Immature natural killer cell (primary cell): ENCODE data around the gene SORCS2. TPM values are rescaled to one million over a fixed set of nuclear protein-coding genes. Genes with fewer than 3 reads are reported as not detected.

Source experiments
- DNase-seq, 3 donors: peaks; one replicate each; pipeline ENCODE4 v3.0.0; 2022; ENCODE audit warnings: mixed read lengths in 1 of 3
- H3K27ac Mint-ChIP-seq, 6 donors: one replicate each; pipeline ENCODE4 v1.8.0; 2020; ENCODE audit warnings: mixed read lengths in 6 of 6, mild to moderate bottlenecking in 5 of 6, inconsistent platforms in 4 of 6, moderate library complexity in 3 of 6
- H3K27me3 Mint-ChIP-seq, 3 donors: one replicate each; pipeline ENCODE4 v1.8.0; 2020 to 2021; ENCODE audit warnings: low read depth in 3 of 3, mild to moderate bottlenecking in 3 of 3, mixed read lengths in 3 of 3, moderate library complexity in 3 of 3, inconsistent platforms in 1 of 3
- H3K36me3 Mint-ChIP-seq, 3 donors: one replicate each; pipeline ENCODE4 v1.8.0; 2020; ENCODE audit warnings: mixed read lengths in 3 of 3, inconsistent platforms in 2 of 3, mild to moderate bottlenecking in 2 of 3
- H3K4me1 Mint-ChIP-seq, 2 donors: one replicate each; pipeline ENCODE4 v1.8.0; 2020; ENCODE audit warnings: inconsistent platforms in 2 of 2, mild to moderate bottlenecking in 2 of 2, mixed read lengths in 2 of 2, moderate library complexity in 1 of 2
- H3K4me3 Mint-ChIP-seq, 5 donors: one replicate each; pipeline ENCODE4 v1.8.0; 2020; ENCODE audit warnings: mild to moderate bottlenecking in 5 of 5, mixed read lengths in 5 of 5, inconsistent platforms in 3 of 5, moderate library complexity in 3 of 5
- H3K9me3 Mint-ChIP-seq, 6 donors: one replicate each; pipeline ENCODE4 v1.8.0; 2020; ENCODE audit warnings: mild to moderate bottlenecking in 6 of 6, mixed read lengths in 6 of 6, inconsistent platforms in 4 of 6, moderate library complexity in 3 of 6
- polyA plus RNA-seq, 3 donors: library from polyadenylated mRNA; unstranded; fragments of 300-500 nt; fragmentation: Illumina TruSeq; gene quantifications; one replicate each; pipeline ENCODE4 v1.2.3, GENCODE V29; 2021

Gene SORCS2
- polyA plus RNA-seq, 3 donors from 2014 or later, result 0.04 to 0.16 TPM; not detected in 1

- no peak overlapping the region for H3K27ac Mint-ChIP-seq
These were observed 143.2 kb downstream of the SORCS2 start for GRCh38 chr4:7335344-7336066.

DNA sequence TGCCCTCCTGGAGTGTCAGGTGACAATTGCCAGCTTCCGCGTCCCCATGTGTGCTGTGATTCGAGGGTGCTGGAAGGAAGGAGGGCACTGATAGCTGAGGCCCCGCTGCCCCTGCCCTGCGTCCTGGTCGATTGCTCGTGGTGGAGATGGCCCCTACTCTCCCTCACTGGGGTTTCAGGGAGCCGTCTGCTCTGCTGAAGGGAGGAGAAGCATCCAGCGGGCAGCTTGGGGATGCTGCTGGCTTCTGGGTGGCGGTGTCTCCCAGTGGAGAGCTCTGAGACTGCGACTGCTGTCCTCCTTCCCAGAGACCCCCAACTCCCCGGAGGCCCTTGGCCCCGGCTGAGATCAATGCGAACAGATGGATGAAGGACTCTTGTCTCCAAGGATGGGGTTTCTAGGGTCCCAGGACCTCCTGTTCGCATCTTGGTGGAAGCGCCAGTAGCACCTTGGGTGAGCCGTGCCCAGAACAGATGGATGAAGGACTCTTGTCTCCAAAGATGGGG, 143.8 kb downstream of the SORCS2 start:
- Mint-ChIP-seq H3K4me3 (no peak overlapping the region), H3K4me1 (no peaks in the 10 kb centered on the region), H3K36me3 (no peaks in the 10 kb centered on the region), H3K27ac (no peak overlapping the region), H3K27me3 (peaks cover 3 to 6% (median 6%) of the 10 kb centered on the region in 3 donors), H3K9me3 (no peaks in the 10 kb centered on the region)
- no peak for DNase-seq

More at GRCh38 chr4:7335344-7336066, 143.2 kb downstream of the SORCS2 start:
- H3K4me1 Mint-ChIP-seq, result no peaks in the 10 kb centered on the region
- H3K27me3 Mint-ChIP-seq, result peaks cover 3 to 6% (median 6%) of the 10 kb centered on the region in 3 donors
- DNase-seq, result peak; percentile 63 to 70 (median 64)
- no peak overlapping the region for H3K4me3 Mint-ChIP-seq
- H3K36me3 Mint-ChIP-seq, result no peaks in the 10 kb centered on the region
- no peaks in the 10 kb centered on the region for H3K9me3 Mint-ChIP-seq

- no peaks in the 10 kb centered on the region for H3K4me1 Mint-ChIP-seq
- peaks cover 2 to 6% (median 6%) of the 10 kb centered on the region in 3 donors for H3K27me3 Mint-ChIP-seq
- no peaks in the 10 kb centered on the region for H3K36me3 Mint-ChIP-seq
- H3K9me3 Mint-ChIP-seq, result peaks cover 0 to 2% (median 0%) of the 10 kb centered on the region in 6 donors
- H3K27ac Mint-ChIP-seq, result no peak overlapping the region
- no peak for DNase-seq
- H3K4me3 Mint-ChIP-seq, result no peak overlapping the region
These were observed 144.4 kb downstream of the SORCS2 start for GRCh38 chr4:7336732-7337131.

DNA sequence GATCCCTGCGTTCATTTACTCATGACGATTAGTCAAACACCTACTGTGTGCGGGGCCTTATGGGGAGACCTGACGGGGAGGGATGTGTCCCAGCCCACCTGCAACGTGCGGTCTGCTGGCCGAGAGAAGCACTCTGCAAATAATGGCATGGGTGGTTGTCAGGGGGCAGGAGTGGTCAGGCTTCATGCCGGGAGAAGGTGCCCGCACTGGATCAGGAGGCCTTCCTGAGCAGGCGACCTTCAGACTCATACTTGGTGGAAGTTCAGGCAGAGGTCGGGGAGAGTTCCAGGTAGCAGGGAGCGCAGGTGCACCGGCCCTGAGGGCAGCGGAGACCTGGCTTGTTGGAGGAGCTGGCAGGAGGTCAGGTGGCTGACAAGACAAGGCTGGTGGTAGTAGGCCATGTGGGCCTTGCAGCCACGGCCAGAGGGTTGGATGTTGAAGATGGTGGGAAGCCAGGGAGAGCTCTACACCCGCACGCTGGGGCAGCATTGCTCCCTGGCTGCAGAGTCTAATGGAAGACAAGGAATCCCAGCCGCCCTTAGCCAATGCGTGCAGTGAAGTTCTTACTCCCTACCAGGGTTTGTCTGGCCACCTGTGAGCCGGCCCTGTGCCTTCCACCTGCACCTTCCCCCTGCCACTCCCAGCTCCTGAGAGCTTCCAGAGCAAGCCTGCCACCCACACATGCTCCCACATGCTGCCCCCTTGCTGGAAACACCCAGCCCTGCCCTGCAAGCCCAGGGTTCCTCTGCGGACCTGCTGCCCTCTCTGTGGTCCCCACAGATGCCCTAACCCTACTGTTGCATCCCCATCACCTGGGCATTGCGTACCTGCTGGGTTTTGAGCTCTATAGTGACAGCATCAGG, 145.1 kb downstream of the SORCS2 start:
- Mint-ChIP-seq H3K27ac (no peak overlapping the region), H3K27me3 (peaks cover 2 to 6% (median 6%) of the 10 kb centered on the region in 3 donors), H3K4me3 (no peak overlapping the region), H3K36me3 (no peaks in the 10 kb centered on the region), H3K9me3 (peaks cover 0 to 2% (median 0%) of the 10 kb centered on the region in 6 donors), H3K4me1 (no peaks in the 10 kb centered on the region)
- DNase-seq, result no peak

DNA sequence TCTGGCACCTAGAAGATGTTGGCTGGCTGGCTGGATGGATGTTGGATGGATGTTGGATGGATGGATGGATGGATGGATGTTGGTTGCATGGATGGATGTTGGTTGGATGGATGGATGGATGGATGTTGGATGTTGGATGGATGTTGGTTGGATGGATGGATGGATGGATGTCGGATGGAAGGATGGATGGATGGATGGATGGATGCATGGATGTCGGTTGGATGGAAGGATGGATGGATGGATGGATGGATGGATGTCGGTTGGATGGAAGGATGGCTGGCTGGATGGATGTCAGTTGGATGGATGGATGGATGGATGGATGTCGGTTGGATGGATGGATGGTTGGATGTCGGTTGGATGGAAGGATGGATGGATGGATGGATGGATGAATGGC, 145.7 kb downstream of the SORCS2 start:
- H3K36me3 Mint-ChIP-seq, result no peaks in the 10 kb centered on the region
- H3K27ac Mint-ChIP-seq, result no peak overlapping the region
- no peak overlapping the region for H3K4me3 Mint-ChIP-seq
- DNase-seq, result no peak
- H3K27me3 Mint-ChIP-seq, result peaks cover 2 to 6% (median 6%) of the 10 kb centered on the region in 3 donors
- H3K4me1 Mint-ChIP-seq, result no peaks in the 10 kb centered on the region
- H3K9me3 Mint-ChIP-seq, result peaks cover 0 to 2% (median 0%) of the 10 kb centered on the region in 6 donors

- Mint-ChIP-seq H3K4me3 (no peak overlapping the region), H3K27me3 (peaks cover 2 to 3% (median 2%) of the 10 kb centered on the region in 3 donors), H3K4me1 (no peaks in the 10 kb centered on the region), H3K27ac (no peak overlapping the region), H3K36me3 (no peaks in the 10 kb centered on the region), H3K9me3 (peaks cover 0 to 2% (median 0%) of the 10 kb centered on the region in 6 donors)
- no peak for DNase-seq
These were observed 146.7 kb downstream of the SORCS2 start for GRCh38 chr4:7338876-7339623.

GRCh38 chr4:7339751-7340552, 147.6 kb downstream of the SORCS2 start:
- Mint-ChIP-seq H3K36me3 (no peaks in the 10 kb centered on the region), H3K27ac (no peak overlapping the region), H3K4me3 (no peak overlapping the region), H3K9me3 (peaks cover 0 to 2% (median 0%) of the 10 kb centered on the region in 6 donors), H3K27me3 (peaks cover 2 to 3% (median 2%) of the 10 kb centered on the region in 3 donors), H3K4me1 (no peaks in the 10 kb centered on the region)
- no peak for DNase-seq

GRCh38 chr4:7340553-7341433, 148.5 kb downstream of the SORCS2 start:
- no peak overlapping the region for H3K27ac Mint-ChIP-seq
- H3K9me3 Mint-ChIP-seq, result peaks cover 0 to 4% (median 0%) of the 10 kb centered on the region in 6 donors
- no peak for DNase-seq
- H3K27me3 Mint-ChIP-seq, result peaks cover 2 to 3% (median 2%) of the 10 kb centered on the region in 3 donors
- H3K4me3 Mint-ChIP-seq, result no peak overlapping the region
- no peaks in the 10 kb centered on the region for H3K4me1 Mint-ChIP-seq
- H3K36me3 Mint-ChIP-seq, result peaks cover 0 to 4% (median 0%) of the 10 kb centered on the region in 3 donors

DNA sequence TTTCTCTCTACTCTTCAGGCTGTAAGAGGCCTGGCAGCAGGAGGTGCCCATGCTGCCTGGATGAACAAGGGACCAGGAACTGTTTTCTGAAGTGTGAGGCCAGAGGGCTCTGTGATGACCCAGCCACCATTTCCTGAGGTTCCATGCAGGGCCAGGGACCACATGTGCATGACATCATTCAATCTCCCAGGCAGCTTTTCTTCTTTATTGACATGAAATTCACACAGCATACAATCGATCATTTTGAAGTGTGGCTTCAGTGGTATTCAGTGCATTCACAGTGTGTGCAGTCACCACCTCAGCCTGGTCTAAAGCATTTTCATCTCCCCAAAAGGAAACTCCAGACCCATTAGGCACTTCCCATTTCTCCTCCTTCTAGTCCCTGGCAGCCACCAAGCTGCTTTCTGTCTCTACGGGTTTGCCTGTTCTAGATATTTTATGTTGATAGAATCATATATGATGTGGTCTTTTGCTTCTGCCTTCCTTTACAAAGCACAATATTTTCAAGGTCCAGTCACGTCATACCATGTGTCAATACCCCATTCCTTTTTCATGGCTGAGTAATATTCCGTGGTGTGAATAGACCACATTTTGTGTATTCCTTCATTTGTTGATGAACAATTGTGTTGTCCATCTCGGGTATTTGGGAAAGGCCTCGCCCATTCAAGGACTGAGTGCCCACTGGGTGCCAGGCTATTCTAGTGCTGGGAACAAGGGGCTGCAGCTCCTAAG, 149.3 kb downstream of the SORCS2 start:
- Mint-ChIP-seq H3K4me1 (no peaks in the 10 kb centered on the region), H3K36me3 (peaks cover 0 to 7% (median 2%) of the 10 kb centered on the region in 3 donors), H3K4me3 (no peak overlapping the region), H3K27me3 (peaks cover 2 to 3% (median 2%) of the 10 kb centered on the region in 3 donors), H3K27ac (no peak overlapping the region), H3K9me3 (peaks cover 0 to 11% (median 4%) of the 10 kb centered on the region in 6 donors)
- DNase-seq, result no peak

DNA sequence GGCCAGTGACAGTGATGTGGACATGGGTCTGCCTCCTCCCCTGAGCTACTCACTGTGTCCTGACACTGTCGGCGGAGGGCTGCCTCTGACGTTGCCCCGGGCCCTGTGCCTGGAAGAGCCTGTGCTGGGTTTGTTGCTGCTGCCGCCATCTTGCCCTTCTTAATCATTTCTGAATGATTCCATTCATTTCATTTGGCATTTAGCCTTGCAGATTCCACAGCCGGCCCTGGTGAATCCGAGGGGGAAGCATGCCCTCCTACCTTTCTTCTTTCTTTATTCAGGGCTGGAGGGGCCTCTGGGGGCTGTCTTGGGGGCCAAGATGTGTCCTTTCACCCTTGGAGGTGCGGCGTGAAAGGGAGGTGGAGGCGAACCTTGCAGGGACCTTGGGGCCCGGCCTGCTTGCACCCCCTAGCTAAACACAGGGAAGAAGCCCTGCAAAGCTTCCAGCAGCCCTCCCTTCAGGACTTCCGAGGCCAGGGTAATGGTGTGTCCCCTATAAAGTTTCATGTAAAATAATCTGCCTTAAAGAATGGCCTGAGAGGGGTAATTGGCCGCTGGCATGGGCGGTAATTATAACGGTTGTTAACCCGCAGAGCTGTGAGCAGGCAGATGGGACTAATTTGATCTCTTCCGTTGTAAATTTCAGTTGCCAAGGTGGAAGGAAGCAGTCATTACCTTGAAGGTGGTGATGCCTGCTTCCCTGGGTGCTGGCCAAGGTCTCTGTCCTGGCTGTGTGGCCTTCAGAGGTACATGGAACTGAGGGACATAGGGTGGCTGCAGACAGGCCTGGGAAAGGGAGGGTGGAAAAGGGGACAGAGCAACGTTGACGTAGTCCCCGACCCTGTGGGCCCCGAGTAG, 150.1 kb downstream of the SORCS2 start:
- no peak for DNase-seq
- peaks cover 0 to 13% (median 5%) of the 10 kb centered on the region in 6 donors for H3K9me3 Mint-ChIP-seq
- no peak overlapping the region for H3K27ac Mint-ChIP-seq
- peaks cover 2 to 3% (median 2%) of the 10 kb centered on the region in 3 donors for H3K27me3 Mint-ChIP-seq
- peaks cover 0 to 7% (median 4%) of the 10 kb centered on the region in 3 donors for H3K36me3 Mint-ChIP-seq
- H3K4me1 Mint-ChIP-seq, result no peaks in the 10 kb centered on the region
- H3K4me3 Mint-ChIP-seq, result no peak overlapping the region
